WTC11 (cell line): ENCODE results near the gene SIN3A. TPM values are rescaled to one million over a fixed set of nuclear protein-coding genes. Genes with fewer than 3 reads are reported as not detected.

Experiments
- ATAC-seq: fragments of 200-7000 bp; cut with Tn5 transposase; 2 replicates; pipeline ENCODE4 v1.10.0; 2021; ENCODE audit warnings: mild to moderate bottlenecking, moderate library complexity
- CTCF ChIA-PET: fragments of 300-600 bp; sonication (Branson Sonifier 250); formaldehyde crosslinking; loops from one replicate; lab custom pipeline; 2021; ENCODE audit warnings: antibody characterized with exemption; lab: Charles Lee
- POLR2A ChIA-PET: fragments of 350-600 bp; sonication (Branson Sonifier 250); formaldehyde crosslinking; loops from one replicate; lab custom pipeline; 2021; ENCODE audit warnings: antibody characterized with exemption; lab: Charles Lee
- DNase-seq: peaks from one replicate; pipeline ENCODE4 v3.0.0; 2021; ENCODE audit warnings: low spot score
- H3K27ac Mint-ChIP-seq: 2 replicates; pipeline ENCODE4 v1.8.0; 2021; ENCODE audit warnings: mixed read lengths
- H3K27me3 Mint-ChIP-seq: 2 replicates; pipeline ENCODE4 v1.8.0; 2021; ENCODE audit warnings: low read depth, mild to moderate bottlenecking, moderate library complexity, mixed read lengths
- H3K36me3 Mint-ChIP-seq: 2 replicates; pipeline ENCODE4 v1.8.0; 2021; ENCODE audit warnings: mixed read lengths
- H3K4me1 Mint-ChIP-seq: 2 replicates; pipeline ENCODE4 v1.8.0; 2022; ENCODE audit warnings: mixed read lengths
- H3K4me3 Mint-ChIP-seq: 2 replicates; pipeline ENCODE4 v1.8.0; 2021; ENCODE audit warnings: mild to moderate bottlenecking, moderate library complexity, mixed read lengths
- H3K9me3 Mint-ChIP-seq: 2 replicates; pipeline ENCODE4 v1.8.0; 2021; ENCODE audit warnings: mixed read lengths
- AR ChIP-seq: fragments of 250-450 bp; sonication (Bioruptor Pico); IDR thresholded peaks from 2 replicates; pipeline ENCODE4 v1.9.0; 2021; ENCODE audit warnings: mild to moderate bottlenecking
- CBFB ChIP-seq: sonication (generic); formaldehyde crosslinking; IDR thresholded peaks from 2 replicates; pipeline ENCODE4 v1.8.1; 2022; ENCODE audit warnings: mild to moderate bottlenecking, low read depth, missing genetic modification reagents
- ELF4 ChIP-seq: sonication (generic); formaldehyde crosslinking; IDR thresholded peaks from 2 replicates; pipeline ENCODE4 v1.8.1; 2022; ENCODE audit warnings: low read depth, mild to moderate bottlenecking, moderate library complexity, missing genetic modification reagents
- FOXJ3 ChIP-seq: sonication (generic); formaldehyde crosslinking; IDR thresholded peaks from 2 replicates; pipeline ENCODE4 v1.9.0; 2021; ENCODE audit warnings: missing genetic modification reagents, mild to moderate bottlenecking, borderline replicate concordance
- FOXP1 ChIP-seq: sonication (generic); formaldehyde crosslinking; IDR thresholded peaks from 2 replicates; pipeline ENCODE4 v1.8.0; 2022; ENCODE audit warnings: missing genetic modification reagents, mild to moderate bottlenecking, moderate library complexity, borderline replicate concordance
- NFE2L1 ChIP-seq: sonication (generic); formaldehyde crosslinking; IDR thresholded peaks from 2 replicates; pipeline ENCODE4 v1.8.1; 2023; ENCODE audit warnings: missing genetic modification reagents
- NR1H2 ChIP-seq: sonication (generic); formaldehyde crosslinking; IDR thresholded peaks from 2 replicates; pipeline ENCODE4 v1.9.0; 2021; ENCODE audit warnings: mild to moderate bottlenecking, moderate library complexity, missing genetic modification reagents
- NR2C2 ChIP-seq: sonication (generic); formaldehyde crosslinking; IDR thresholded peaks from 2 replicates; pipeline ENCODE4 v1.8.0; 2022; ENCODE audit warnings: mild to moderate bottlenecking, missing genetic modification reagents
- PREB ChIP-seq: sonication (generic); formaldehyde crosslinking; IDR thresholded peaks from 2 replicates; pipeline ENCODE4 v1.8.1; 2022; ENCODE audit warnings: mild to moderate bottlenecking, missing genetic modification reagents, moderate library complexity, borderline replicate concordance
- RORB ChIP-seq: fragments of 250-450 bp; sonication (Bioruptor Pico); IDR thresholded peaks from 2 replicates; pipeline ENCODE4 v1.9.0; 2021; ENCODE audit warnings: mild to moderate bottlenecking
- SMAD3 ChIP-seq: sonication (generic); formaldehyde crosslinking; IDR thresholded peaks from 2 replicates; pipeline ENCODE4 v1.8.0; 2022; ENCODE audit warnings: missing genetic modification reagents, mild to moderate bottlenecking, borderline replicate concordance
- ZBTB21 ChIP-seq: sonication (generic); formaldehyde crosslinking; IDR thresholded peaks from 2 replicates; pipeline ENCODE4 v1.8.1; 2023; ENCODE audit warnings: mild to moderate bottlenecking, missing genetic modification reagents, borderline replicate concordance
- ZBTB43 ChIP-seq: sonication (generic); formaldehyde crosslinking; IDR thresholded peaks from 2 replicates; pipeline ENCODE4 v1.8.1; 2023; ENCODE audit warnings: mild to moderate bottlenecking, missing genetic modification reagents
- ZNF263 ChIP-seq: sonication (generic); formaldehyde crosslinking; IDR thresholded peaks from 2 replicates; pipeline ENCODE4 v1.8.1; 2022; ENCODE audit warnings: low read depth, mild to moderate bottlenecking, moderate library complexity, missing genetic modification reagents
- ZNF532 ChIP-seq: fragments of 250-450 bp; sonication (Bioruptor Pico); IDR thresholded peaks from 2 replicates; pipeline ENCODE4 v1.9.0; 2021; ENCODE audit warnings: mild to moderate bottlenecking, borderline replicate concordance
- ZSCAN18 ChIP-seq: fragments of 250-450 bp; sonication (Bioruptor Pico); IDR thresholded peaks from 2 replicates; pipeline ENCODE4 v2.1.2; 2022; ENCODE audit warnings: mild to moderate bottlenecking, moderate library complexity
- total RNA-seq: library from RNA; stranded (reverse); gene quantifications from 3 replicates; pipeline ENCODE4 v1.2.3, GENCODE V29; 2021
- TF ChIP-seq, protein P1 (sequence below): sonication (generic); formaldehyde crosslinking; conservative IDR thresholded peaks from 2 replicates; pipeline ENCODE4 v1.8.1; 2023; ENCODE audit warnings: mild to moderate bottlenecking, low read depth, missing genetic modification reagents, moderate library complexity

Gene SIN3A
- total RNA-seq, 1 experiment from 2014 or later = 113 TPM

- no peak overlapping the region for H3K4me3 Mint-ChIP-seq
- CTCF ChIA-PET = no interaction called here
- TF ChIP-seq ZNF532 (CRISPR knock-in tag) (no peak), ZSCAN18 (no peak), FOXJ3 (CRISPR knock-in tag) (no peak), NR1H2 (no peak)
- H3K36me3 Mint-ChIP-seq = peaks cover 24% of the 10 kb centered on the region
- no peak for DNase-seq
- ATAC-seq = no peak
- POLR2A ChIA-PET = no interaction called here
- H3K9me3 Mint-ChIP-seq = no peaks in the 10 kb centered on the region
- H3K27me3 Mint-ChIP-seq = no peaks in the 10 kb centered on the region
- H3K4me1 Mint-ChIP-seq = no peaks in the 10 kb centered on the region
- H3K27ac Mint-ChIP-seq = no peak overlapping the region
These were observed 90.6 kb downstream of the SIN3A start for GRCh38 chr15:75360856-75361255.

GRCh38 chr15:75360391-75360790 lies 91.1 kb downstream of the SIN3A start:
- POLR2A ChIA-PET = no interaction called here
- Mint-ChIP-seq H3K4me3 (no peak overlapping the region), H3K4me1 (no peaks in the 10 kb centered on the region), H3K27me3 (no peaks in the 10 kb centered on the region), H3K36me3 (peaks cover 21% of the 10 kb centered on the region), H3K9me3 (no peaks in the 10 kb centered on the region), H3K27ac (no peak overlapping the region)
- ATAC-seq (no peak), DNase-seq (no peak)
- TF ChIP-seq CBFB (CRISPR knock-in tag) (no peak), ZBTB21 (CRISPR knock-in tag) (no peak)
- CTCF ChIA-PET = no interaction called here

DNA sequence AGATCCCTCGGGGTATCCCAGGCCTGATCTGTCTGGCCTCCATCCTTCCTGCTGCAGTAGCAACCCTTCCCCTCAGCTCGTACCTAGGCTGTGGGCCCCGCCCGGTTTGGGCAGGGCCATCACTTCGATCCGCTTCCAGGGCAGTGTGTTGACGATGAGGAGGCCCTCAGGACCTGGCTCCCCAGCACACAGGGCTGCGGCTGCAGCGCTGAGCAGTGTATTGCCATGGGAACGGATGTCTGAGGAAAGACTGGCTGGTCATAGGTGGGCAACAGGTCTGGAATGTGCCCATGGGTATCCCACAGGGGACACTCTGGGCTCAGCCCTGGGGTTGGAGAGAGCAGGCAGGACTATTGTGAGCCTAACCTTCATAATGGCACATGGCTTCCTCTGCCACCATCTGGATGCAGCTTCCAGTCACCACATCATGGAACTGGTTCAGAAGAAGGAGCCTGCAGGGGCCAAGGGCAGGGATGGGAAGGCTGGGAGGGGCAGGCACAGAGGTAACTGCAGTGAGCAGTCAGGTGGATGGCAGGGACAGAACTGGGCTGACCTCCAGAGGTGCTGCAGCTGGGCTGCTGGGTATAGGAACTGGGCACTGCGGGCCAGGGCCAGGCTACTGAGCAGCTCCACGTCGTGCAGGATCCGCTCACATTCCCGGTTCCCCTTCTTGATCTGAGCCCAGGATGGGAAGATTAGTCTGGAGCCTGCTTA lies 91.8 kb downstream of the SIN3A start:
- H3K27me3 Mint-ChIP-seq = no peaks in the 10 kb centered on the region
- DNase-seq = no peak
- H3K9me3 Mint-ChIP-seq = no peaks in the 10 kb centered on the region
- ATAC-seq = no peak
- H3K4me1 Mint-ChIP-seq = no peaks in the 10 kb centered on the region
- H3K36me3 Mint-ChIP-seq = peaks cover 16% of the 10 kb centered on the region
- ChIA-PET POLR2A (no interaction called here), CTCF (interaction anchor here (0.6 to 0.8 kb wide), 2 partner anchors 8 to 207 kb away, joined by 4 read pairs; no protein-coding TSS in a partner anchor)
- H3K27ac Mint-ChIP-seq = no peak overlapping the region
- no peak overlapping the region for H3K4me3 Mint-ChIP-seq
- no peak for TF ChIP-seq ZBTB43 (CRISPR knock-in tag)
- TF ChIP-seq ELF4 (CRISPR knock-in tag) = no peak
- no peak for TF ChIP-seq NFE2L1 (CRISPR knock-in tag)
- TF ChIP-seq, protein P1, sequence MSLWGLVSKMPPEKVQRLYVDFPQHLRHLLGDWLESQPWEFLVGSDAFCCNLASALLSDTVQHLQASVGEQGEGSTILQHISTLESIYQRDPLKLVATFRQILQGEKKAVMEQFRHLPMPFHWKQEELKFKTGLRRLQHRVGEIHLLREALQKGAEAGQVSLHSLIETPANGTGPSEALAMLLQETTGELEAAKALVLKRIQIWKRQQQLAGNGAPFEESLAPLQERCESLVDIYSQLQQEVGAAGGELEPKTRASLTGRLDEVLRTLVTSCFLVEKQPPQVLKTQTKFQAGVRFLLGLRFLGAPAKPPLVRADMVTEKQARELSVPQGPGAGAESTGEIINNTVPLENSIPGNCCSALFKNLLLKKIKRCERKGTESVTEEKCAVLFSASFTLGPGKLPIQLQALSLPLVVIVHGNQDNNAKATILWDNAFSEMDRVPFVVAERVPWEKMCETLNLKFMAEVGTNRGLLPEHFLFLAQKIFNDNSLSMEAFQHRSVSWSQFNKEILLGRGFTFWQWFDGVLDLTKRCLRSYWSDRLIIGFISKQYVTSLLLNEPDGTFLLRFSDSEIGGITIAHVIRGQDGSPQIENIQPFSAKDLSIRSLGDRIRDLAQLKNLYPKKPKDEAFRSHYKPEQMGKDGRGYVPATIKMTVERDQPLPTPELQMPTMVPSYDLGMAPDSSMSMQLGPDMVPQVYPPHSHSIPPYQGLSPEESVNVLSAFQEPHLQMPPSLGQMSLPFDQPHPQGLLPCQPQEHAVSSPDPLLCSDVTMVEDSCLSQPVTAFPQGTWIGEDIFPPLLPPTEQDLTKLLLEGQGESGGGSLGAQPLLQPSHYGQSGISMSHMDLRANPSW (CRISPR knock-in tag) = no peak
- no peak for TF ChIP-seq FOXP1
- TF ChIP-seq RORB (CRISPR knock-in tag) = no peak
- no peak for TF ChIP-seq PREB
- TF ChIP-seq AR (CRISPR knock-in tag) = no peak
- TF ChIP-seq ZNF263 (CRISPR knock-in tag) = no peak
- TF ChIP-seq SMAD3 (CRISPR knock-in tag) = no peak
- no peak for TF ChIP-seq NR2C2 (CRISPR knock-in tag)
